GM23338 (cell line): ENCODE data around the gene FDXR.
A peak's percentile ranks its signal among the peaks of the same experiment; 100 is the strongest.

Experiments
- CTCF ChIP-seq, 2 experiments: fragments of 200-600 bp in 1 of 2; sonication (generic) in 1 of 2; conservative IDR thresholded peaks; 2 replicates each; pipeline versions ENCODE4 v1.5.1 to v1.6.1; 2016 to 2017; ENCODE audit warnings: antibody characterized with exemption in 2 of 2, low read depth in 2 of 2, mild to moderate bottlenecking in 2 of 2, moderate library complexity in 1 of 2
- EZH2phosphoT487 ChIP-seq: fragments of 200-600 bp; sonication (generic); IDR thresholded peaks from one replicate; pipeline ENCODE4 v1.8.1; 2018; ENCODE audit warnings: antibody characterized with exemption; ENCODE audit not compliant: unreplicated experiment
- REST ChIP-seq: IDR thresholded peaks from one replicate; pipeline ENCODE4 v1.6.1; 2018; ENCODE audit warnings: antibody characterized with exemption; ENCODE audit not compliant: unreplicated experiment

- TF ChIP-seq CTCF (conservative IDR thresholded peaks at IDR 0.05; ENCODE audit: low read depth in 2 of 2) (peak; percentile 72 to 79), EZH2phosphoT487 (no peak), REST (no peak)
These were observed 57.0 kb downstream of the FDXR start for GRCh38 chr17:74815550-74816370.
